Measurements from ENCODE around the gene SPOCK1.

SPOCK1 gene

GRCh38 chr5:137142764-137143605, 356.1 kb downstream of the SPOCK1 start:
- DNase-seq: no peak

GRCh38 chr5:137142346-137142745, 356.8 kb downstream of the SPOCK1 start:
- no peak for DNase-seq

GRCh38 chr5:137141779-137142178, 357.3 kb downstream of the SPOCK1 start:
- DNase-seq: no peak

- no peak for DNase-seq
Measured at GRCh38 chr5:137136991-137137632, 362.0 kb downstream of the SPOCK1 start.

- DNase-seq: no peak
Measured at GRCh38 chr5:137134920-137135532, 364.1 kb downstream of the SPOCK1 start.

- no peak for DNase-seq
Measured at GRCh38 chr5:137129886-137130680, 369.0 kb downstream of the SPOCK1 start.

GRCh38 chr5:137128012-137128411, 371.1 kb downstream of the SPOCK1 start:
- DNase-seq: no peak

GRCh38 chr5:137126829-137127228, 372.3 kb downstream of the SPOCK1 start:
- DNase-seq: no peak

- DNase-seq: no peak
Measured at GRCh38 chr5:137122558-137122957, 376.6 kb downstream of the SPOCK1 start.

GRCh38 chr5:137122075-137122474, 377.1 kb downstream of the SPOCK1 start:
- DNase-seq: no peak

- DNase-seq: no peak
Measured at GRCh38 chr5:137119321-137119720, 379.8 kb downstream of the SPOCK1 start.

- no peak for DNase-seq
Measured at GRCh38 chr5:137118629-137119028, 380.5 kb downstream of the SPOCK1 start.

- DNase-seq: no peak
Measured at GRCh38 chr5:137115152-137115551, 384.0 kb downstream of the SPOCK1 start.

- no peak for DNase-seq
Measured at GRCh38 chr5:137114529-137114928, 384.6 kb downstream of the SPOCK1 start.

GRCh38 chr5:137113939-137114338, 385.2 kb downstream of the SPOCK1 start:
- no peak for DNase-seq

GRCh38 chr5:137113161-137113560, 386.0 kb downstream of the SPOCK1 start:
- no peak for DNase-seq

- DNase-seq: no peak
Measured at GRCh38 chr5:137105351-137106035, 393.6 kb downstream of the SPOCK1 start.

- no peak for DNase-seq
Measured at GRCh38 chr5:137101544-137101943, 397.6 kb downstream of the SPOCK1 start.

GRCh38 chr5:137099651-137100050, 399.5 kb downstream of the SPOCK1 start:
- no peak for DNase-seq

GRCh38 chr5:137098663-137099062, 400.5 kb downstream of the SPOCK1 start:
- no peak for DNase-seq

- DNase-seq: no peak
Measured at GRCh38 chr5:137098238-137098637, 400.9 kb downstream of the SPOCK1 start.

GRCh38 chr5:137097203-137097602, 401.9 kb downstream of the SPOCK1 start:
- no peak for DNase-seq

All from activated CD8-positive, alpha-beta memory T cell treated with anti-CD3 and anti-CD28 coated beads, Interleukin-2, amount 50 U/mL, for 4 hours (primary cell).